ENCODE results near the gene NACC1. TPM values are rescaled to one million over a fixed set of nuclear protein-coding genes. Genes with fewer than 3 reads are reported as not detected.

Gene NACC1
- total and polyA plus RNA-seq, 2 donors (not counting 3 experiments of a cell fraction or from before 2014, with no cell fraction given): 97.6 to 120 TPM

GRCh38 chr19:13095934-13096927 is 21.8 kb upstream of the NACC1 start:
- CTCF ChIA-PET: interaction anchor here (1.2 to 8.5 kb wide), 8 partner anchors 9 to 131 kb away, joined by 3 to 543 read pairs (median 44); partner anchors contain the start of genes IER2, NACC1 and STX10
- H3K4me2 ChIP-seq (ENCODE audit: insufficient read depth, low read length): no peak overlapping the region
- intact Hi-C loops (cut with micrococcal nuclease): loop anchor here (2.0 to 5.0 kb wide), 2 partner anchors 374 to 743 kb away; partner anchors contain the start of gene TNPO2
- FAIRE-seq (no peak), DNase-seq (ENCODE audit: low read depth, low spot score) (peak; percentile 45)
- peaks cover 2 to 3% of the 10 kb centered on the region in 2 experiments for H3K36me3 ChIP-seq (ENCODE audit: control insufficient read depth in 2 of 2, extremely low read depth in 1 of 2, insufficient read depth in 2 of 2, low read length in 2 of 2)
- H3K4me1 ChIP-seq (ENCODE audit: control insufficient read depth, extremely low read depth, insufficient read depth, low read length): peaks cover 50% of the 10 kb centered on the region
- no peaks in the 10 kb centered on the region for H3K27me3 ChIP-seq (ENCODE audit: control insufficient read depth in 2 of 2, insufficient read depth in 2 of 2, low read length in 2 of 2)
- H3K9me1 ChIP-seq (replicated peaks; ENCODE audit: control insufficient read depth, extremely low read depth, insufficient read depth, low read length): no peaks in the 10 kb centered on the region
- POLR2A ChIA-PET: interaction anchor here (0.6 to 0.9 kb wide), 3 partner anchors 35 to 205 kb away, joined by 3 to 8 read pairs (median 3); partner anchors contain the start of gene GCDH
- no peak overlapping the region for H3K9ac ChIP-seq (replicated peaks; ENCODE audit: extremely low read depth, insufficient read depth, low read length)
- no peak overlapping the region for H3K4me3 ChIP-seq (replicated peaks in 1 of 3; ENCODE audit: insufficient read depth in 1 of 3, low read depth in 1 of 3, low read length in 3 of 3)
- H4K20me1 ChIP-seq (replicated peaks; ENCODE audit: control insufficient read depth, extremely low read depth, insufficient read depth, low read length): no peaks in the 10 kb centered on the region
- H3K27ac ChIP-seq (ENCODE audit: insufficient read depth, low read depth, low read length): no peak overlapping the region
- H2AFZ ChIP-seq (ENCODE audit: low read depth, low read length): no peak overlapping the region
- no peak for TF ChIP-seq JUN (IDR thresholded peaks at IDR 0.05; ENCODE audit: borderline replicate concordance, insufficient read depth, insufficient read length, low read depth)
- no peak for TF ChIP-seq POLR2AphosphoS5 (IDR thresholded peaks at IDR 0.05; ENCODE audit: insufficient read depth, low read depth, low read length)
- TF ChIP-seq, protein P1, sequence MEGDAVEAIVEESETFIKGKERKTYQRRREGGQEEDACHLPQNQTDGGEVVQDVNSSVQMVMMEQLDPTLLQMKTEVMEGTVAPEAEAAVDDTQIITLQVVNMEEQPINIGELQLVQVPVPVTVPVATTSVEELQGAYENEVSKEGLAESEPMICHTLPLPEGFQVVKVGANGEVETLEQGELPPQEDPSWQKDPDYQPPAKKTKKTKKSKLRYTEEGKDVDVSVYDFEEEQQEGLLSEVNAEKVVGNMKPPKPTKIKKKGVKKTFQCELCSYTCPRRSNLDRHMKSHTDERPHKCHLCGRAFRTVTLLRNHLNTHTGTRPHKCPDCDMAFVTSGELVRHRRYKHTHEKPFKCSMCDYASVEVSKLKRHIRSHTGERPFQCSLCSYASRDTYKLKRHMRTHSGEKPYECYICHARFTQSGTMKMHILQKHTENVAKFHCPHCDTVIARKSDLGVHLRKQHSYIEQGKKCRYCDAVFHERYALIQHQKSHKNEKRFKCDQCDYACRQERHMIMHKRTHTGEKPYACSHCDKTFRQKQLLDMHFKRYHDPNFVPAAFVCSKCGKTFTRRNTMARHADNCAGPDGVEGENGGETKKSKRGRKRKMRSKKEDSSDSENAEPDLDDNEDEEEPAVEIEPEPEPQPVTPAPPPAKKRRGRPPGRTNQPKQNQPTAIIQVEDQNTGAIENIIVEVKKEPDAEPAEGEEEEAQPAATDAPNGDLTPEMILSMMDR (IDR thresholded peaks at IDR 0.05; ENCODE audit: extremely low read depth in 1 of 2, insufficient read depth in 1 of 2, low read depth in 1 of 2, low read length in 2 of 2): peak in 1 of 2 donors; percentile 55
- no peak for TF ChIP-seq FOS (IDR thresholded peaks at IDR 0.05; ENCODE audit: borderline replicate concordance, insufficient read depth, low read length)
- no peak for TF ChIP-seq GATA2 (IDR thresholded peaks at IDR 0.05; ENCODE audit: insufficient read depth, insufficient read length, low read depth, low read length)
- no peak for TF ChIP-seq EZH2 (IDR thresholded peaks at IDR 0.05; ENCODE audit: borderline replicate concordance, low read depth, low read length, severe bottlenecking)
- TF ChIP-seq, protein P2, sequence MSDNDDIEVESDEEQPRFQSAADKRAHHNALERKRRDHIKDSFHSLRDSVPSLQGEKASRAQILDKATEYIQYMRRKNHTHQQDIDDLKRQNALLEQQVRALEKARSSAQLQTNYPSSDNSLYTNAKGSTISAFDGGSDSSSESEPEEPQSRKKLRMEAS (IDR thresholded peaks at IDR 0.05; ENCODE audit: insufficient read depth, insufficient read length): peak; percentile 27
- TF ChIP-seq POLR2A (IDR thresholded peaks at IDR 0.05; ENCODE audit: low read depth, low read length): peak; percentile 30
- dilution Hi-C loops (cut with MboI; ENCODE audit: extremely low pct_ligation_motif_present, low sequenced_read_pairs): no loop called here
- BruUV-seq (replicated peaks): no TSS peak
- peaks cover 18% of the 10 kb centered on the region for H3K79me2 ChIP-seq (ENCODE audit: control insufficient read depth, insufficient read depth, low read length)
- no peaks in the 10 kb centered on the region for H3K9me3 ChIP-seq (replicated peaks; ENCODE audit: control insufficient read depth, insufficient read depth, low read length)
